H7 (cell line): ENCODE results near the gene SMIM36. TPM values are rescaled to one million over a fixed set of nuclear protein-coding genes. Genes with fewer than 3 reads are reported as not detected.
"Not testable (repeated sequence)": the region's sequence is repeated elsewhere in the genome, so short reads cannot be mapped to it uniquely, and the experiment has no call there.

Experiments used
- DNase-seq: peaks from one replicate; pipeline ENCODE4 v3.0.0; 2012
- H3K27me3 ChIP-seq: 2 replicates; pipeline ENCODE4 v1.6.0; 2011; ENCODE audit warnings: mild to moderate bottlenecking, low read length; ENCODE audit not compliant: control insufficient read depth, insufficient read depth
- H3K36me3 ChIP-seq: replicated peaks from 2 replicates; pipeline ENCODE4 v1.5.1; 2011; ENCODE audit warnings: low read length; ENCODE audit not compliant: control insufficient read depth, insufficient read depth
- H3K4me3 ChIP-seq: 2 replicates; pipeline ENCODE4 v1.5.1; 2011; ENCODE audit warnings: low read depth, mild to moderate bottlenecking, control low read depth, low read length, moderate library complexity; ENCODE audit not compliant: insufficient read depth
- total RNA-seq: library from RNA; depleted of rRNA; stranded (reverse); fragments of >200 nt; shearing (Covaris generic); gene quantifications from 2 replicates; pipeline ENCODE4 v1.2.3, GENCODE V29; 2014; rRNA removed

The SMIM36 gene
- total RNA-seq, 1 experiment from 2014 or later = not detected

DNA sequence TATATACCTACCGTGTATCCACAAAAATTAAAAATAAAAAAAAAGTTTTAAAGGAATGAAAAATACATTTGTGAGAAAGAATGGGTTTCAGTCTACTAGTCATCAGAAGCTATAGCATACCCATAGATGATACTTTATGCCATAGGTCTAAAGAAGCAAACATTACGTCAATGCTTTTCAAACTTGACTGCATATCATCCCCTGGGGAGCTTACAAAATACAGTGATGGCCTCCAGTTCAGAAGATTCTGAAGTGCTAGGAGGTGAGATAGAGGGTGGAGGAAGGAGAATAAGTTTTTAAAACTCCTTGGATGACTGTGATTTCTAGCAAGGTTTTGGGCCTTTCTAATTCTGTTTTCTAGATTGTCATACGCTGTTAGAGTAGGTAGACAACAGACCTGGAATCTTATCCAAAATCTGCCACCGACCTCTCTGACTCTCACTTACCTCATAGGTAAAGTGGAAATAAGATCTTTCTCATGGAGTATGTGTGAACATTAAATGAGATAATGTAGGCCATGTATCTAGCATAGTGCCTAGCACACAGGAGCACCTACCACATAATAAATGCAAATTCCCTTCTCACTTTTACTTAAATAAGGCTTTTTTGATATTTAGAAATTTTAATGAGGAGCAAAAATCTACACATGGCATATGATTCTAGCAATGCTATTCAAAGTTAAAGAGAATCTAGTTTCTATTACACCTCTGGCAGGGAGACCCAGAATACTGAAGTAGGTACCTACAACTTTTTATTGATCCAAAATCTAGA lies 102.0 kb downstream of the SMIM36 start:
- Histone ChIP-seq H3K4me3 (no peak overlapping the region), H3K27me3 (no peaks in the 10 kb centered on the region), H3K36me3 (peaks cover 41% of the 10 kb centered on the region)
- no peak for DNase-seq

DNA sequence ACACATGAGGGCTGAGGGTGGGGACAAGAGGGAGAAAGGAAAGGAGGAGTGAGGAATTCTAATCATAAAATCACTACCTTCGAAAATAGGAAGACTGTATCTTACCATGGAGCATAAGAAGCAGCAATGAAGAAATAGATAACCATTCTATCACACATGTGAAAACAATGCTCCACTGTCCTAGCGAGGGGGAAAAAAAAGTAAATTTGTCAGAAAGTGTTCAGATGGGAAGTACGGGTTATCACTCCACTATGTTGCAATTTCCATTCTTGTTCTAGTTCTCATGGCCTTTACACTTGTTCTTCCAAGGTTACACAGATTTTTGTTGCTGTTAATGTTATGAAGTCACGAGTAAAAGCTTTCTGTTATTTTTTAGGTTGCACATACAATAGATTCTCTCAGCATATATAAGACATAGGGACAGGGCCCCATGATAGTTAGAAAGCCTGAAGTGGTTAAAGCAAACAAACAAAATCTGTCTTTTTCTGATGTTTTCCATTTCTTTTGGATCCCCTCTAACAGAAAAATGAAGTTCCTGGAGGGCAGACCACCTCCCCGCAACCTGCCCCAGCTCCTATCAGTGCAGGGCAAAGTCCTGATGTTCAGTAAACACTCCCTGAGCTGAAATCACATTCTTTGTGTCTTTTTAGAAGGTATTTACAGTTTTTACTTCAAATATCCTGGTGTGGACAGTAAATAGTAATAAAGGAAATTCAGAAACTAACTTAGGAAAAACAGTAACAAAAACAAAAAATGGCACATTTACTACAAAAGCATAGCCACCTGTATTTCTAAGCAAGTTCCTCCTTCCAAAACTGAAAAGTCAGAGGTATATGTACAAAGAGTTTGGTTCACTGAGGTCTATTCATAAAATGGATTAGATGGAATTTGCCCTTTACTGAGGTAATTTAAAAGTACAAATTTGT lies 103.3 kb downstream of the SMIM36 start:
- no peak for DNase-seq
- Histone ChIP-seq H3K36me3 (peaks cover 40% of the 10 kb centered on the region), H3K4me3 (no peak overlapping the region), H3K27me3 (no peaks in the 10 kb centered on the region)

DNA sequence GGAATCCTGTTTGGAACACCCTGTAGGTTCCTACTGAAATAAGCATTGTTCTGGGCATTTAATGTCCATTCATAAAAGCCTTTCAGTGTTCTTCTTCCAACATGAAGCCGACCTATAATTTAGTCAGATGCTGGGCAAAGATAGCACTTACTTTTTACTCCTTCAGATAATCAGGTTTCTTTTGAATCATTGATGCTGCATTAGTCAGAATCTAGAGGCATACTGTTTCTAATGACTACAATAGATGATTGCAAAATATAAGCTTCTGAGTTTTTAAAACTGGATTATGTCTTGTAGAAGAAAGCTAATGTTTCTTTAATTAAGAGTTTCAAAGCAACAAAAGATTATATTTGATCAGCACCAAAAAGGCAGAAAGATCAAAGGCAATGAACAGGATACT lies 105.7 kb downstream of the SMIM36 start:
- no peak for DNase-seq
- Histone ChIP-seq H3K36me3 (peaks cover 33% of the 10 kb centered on the region), H3K4me3 (no peak overlapping the region), H3K27me3 (no peaks in the 10 kb centered on the region)

DNA sequence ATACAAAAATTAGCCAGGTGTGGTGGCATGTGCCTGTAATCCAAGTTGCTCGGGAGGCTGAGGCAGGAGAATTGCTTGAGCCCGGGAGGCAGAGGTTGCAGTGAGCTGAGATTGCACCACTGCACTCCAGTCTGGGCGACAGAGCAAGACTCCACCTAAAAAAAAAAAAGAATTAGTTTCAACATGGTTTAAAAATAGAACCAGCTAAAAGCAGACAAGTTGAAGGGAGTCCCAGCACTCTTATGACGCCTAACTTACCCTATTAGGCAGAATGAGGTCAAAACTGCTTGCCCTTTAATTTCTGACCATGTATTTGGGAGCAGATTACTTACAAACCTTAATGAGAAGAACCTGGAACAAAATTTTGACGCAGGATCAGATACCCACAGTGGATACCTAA lies 107.1 kb downstream of the SMIM36 start:
- H3K27me3 ChIP-seq, H3K4me3 ChIP-seq, DNase-seq: not testable (repeated sequence)
- H3K36me3 ChIP-seq = peaks cover 30% of the 10 kb centered on the region

DNA sequence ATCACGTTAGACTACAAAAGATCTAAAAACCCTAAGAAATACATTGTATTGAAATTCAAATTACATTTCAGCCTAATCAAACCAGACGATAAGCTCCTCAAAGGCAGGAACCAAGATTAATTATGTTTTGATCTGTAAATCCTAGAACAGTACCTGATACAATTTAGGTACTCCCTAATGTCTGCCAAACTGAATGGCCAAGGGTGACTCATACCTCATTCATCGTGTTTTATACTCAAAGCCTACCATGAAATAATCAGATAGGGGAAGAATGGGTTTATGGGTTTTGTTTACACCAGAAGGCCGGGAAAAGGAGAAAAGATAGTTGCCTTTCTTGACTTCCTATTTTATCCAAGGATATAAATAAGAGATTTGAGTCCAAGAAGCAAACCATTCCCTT lies 108.9 kb downstream of the SMIM36 start:
- Histone ChIP-seq H3K4me3 (no peak overlapping the region), H3K36me3 (peaks cover 21% of the 10 kb centered on the region), H3K27me3 (no peaks in the 10 kb centered on the region)
- DNase-seq = no peak

Other genes with a start within 250 kb of the SMIM36 start
- 0.22 and 0.55 TPM in 2 replicates for gene HLF, start 246.5 kb downstream of the SMIM36 start, total RNA-seq
- gene MMD, start 89.6 kb downstream of the SMIM36 start, total RNA-seq = 57.0 and 74.7 TPM in 2 replicates
- gene TMEM100, start 211.4 kb upstream of the SMIM36 start, total RNA-seq = 0.31 and 1.3 TPM in 2 replicates
- gene PCTP, start 239.6 kb upstream of the SMIM36 start, total RNA-seq = 19.7 and 20.3 TPM in 2 replicates